Measurements from ENCODE around the gene CDY2A.
"Not testable (repeated sequence)": the region's sequence is repeated elsewhere in the genome, so short reads cannot be mapped to it uniquely, and the experiment has no call there.

- TF ChIP-seq TAF7 (tag; IDR thresholded peaks at IDR 0.05); EP300 (IDR thresholded peaks at IDR 0.05; ENCODE audit: low read length); TCF7 (IDR thresholded peaks at IDR 0.05; ENCODE audit: borderline replicate concordance); ZNF561 (CRISPR knock-in tag; conservative IDR thresholded peaks at IDR 0.05); ESRRA (IDR thresholded peaks at IDR 0.05; ENCODE audit: borderline replicate concordance, low read depth); KDM5B (IDR thresholded peaks at IDR 0.05; ENCODE audit: insufficient replicate concordance, low read depth, low read length); CHD1 (IDR thresholded peaks at IDR 0.05; ENCODE audit: low read length); RFX5 (IDR thresholded peaks at IDR 0.05; ENCODE audit: low read depth, low read length); ZNF274 (IDR thresholded peaks at IDR 0.05; ENCODE audit: borderline replicate concordance, low read depth, low read length); COPS2 (conservative IDR thresholded peaks at IDR 0.05); THAP7 (CRISPR knock-in tag; IDR thresholded peaks at IDR 0.05): not testable (repeated sequence)
Measured at GRCh38 chrY:18023897-18024296, 1.7 kb upstream of the CDY2A start.
